ENCODE results near the gene DCUN1D2.
"Not testable (repeated sequence)": the region's sequence is repeated elsewhere in the genome, so short reads cannot be mapped to it uniquely, and the experiment has no call there.

The DCUN1D2 gene

GRCh38 chr13:113493315-113493951 lies 2.9 kb upstream of the DCUN1D2 start:
- in situ Hi-C loops (cut with HindIII; ENCODE audit: low sequenced_read_pairs) = no loop called here

DNA sequence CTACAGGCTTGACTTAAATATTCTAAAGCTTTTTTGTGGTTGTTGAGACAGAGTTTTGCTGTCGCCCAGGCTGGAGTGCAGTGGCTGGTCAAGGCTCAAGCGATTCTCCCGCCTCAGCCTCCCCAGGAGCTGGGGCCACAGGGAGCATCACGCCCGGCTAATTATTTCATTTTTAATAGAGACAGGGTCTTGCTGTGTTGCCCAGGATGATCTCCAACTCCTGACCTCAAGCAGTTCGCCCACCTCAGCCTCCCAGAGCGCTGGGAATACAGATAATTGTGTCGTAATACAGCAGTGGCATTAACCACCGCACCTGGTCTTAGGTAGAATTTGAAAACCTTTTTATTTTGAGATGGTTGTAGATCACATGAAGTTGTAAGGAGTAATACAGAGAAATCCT lies 1.5 kb upstream of the DCUN1D2 start:
- in situ Hi-C loops (cut with HindIII; ENCODE audit: low sequenced_read_pairs) = no loop called here

DNA sequence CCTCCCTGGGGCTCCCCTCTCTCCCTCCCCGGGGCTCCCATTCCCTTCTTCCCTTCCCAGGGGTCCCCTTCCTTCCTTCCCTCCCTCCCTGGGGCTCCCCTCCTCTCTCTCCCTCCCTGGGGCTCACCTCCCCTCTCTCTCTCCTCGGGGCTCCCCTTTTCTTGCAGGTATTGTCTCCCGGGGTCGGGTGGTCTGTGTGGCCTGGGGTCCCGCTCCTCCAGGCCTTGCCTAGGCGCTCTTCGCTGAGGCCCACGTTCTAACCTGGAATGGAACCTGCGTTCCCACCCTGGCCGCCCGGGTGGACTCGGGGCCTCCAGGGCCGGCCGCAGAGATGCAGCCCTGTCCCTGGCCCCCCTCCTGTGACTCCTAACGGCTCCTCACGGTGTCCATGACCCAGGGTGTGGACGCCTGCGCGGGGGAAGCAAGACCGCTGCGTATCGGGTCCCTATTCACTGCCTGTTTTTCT lies 940 bp upstream of the DCUN1D2 start:
- in situ Hi-C loops (cut with HindIII; ENCODE audit: low sequenced_read_pairs) = no loop called here

DNA sequence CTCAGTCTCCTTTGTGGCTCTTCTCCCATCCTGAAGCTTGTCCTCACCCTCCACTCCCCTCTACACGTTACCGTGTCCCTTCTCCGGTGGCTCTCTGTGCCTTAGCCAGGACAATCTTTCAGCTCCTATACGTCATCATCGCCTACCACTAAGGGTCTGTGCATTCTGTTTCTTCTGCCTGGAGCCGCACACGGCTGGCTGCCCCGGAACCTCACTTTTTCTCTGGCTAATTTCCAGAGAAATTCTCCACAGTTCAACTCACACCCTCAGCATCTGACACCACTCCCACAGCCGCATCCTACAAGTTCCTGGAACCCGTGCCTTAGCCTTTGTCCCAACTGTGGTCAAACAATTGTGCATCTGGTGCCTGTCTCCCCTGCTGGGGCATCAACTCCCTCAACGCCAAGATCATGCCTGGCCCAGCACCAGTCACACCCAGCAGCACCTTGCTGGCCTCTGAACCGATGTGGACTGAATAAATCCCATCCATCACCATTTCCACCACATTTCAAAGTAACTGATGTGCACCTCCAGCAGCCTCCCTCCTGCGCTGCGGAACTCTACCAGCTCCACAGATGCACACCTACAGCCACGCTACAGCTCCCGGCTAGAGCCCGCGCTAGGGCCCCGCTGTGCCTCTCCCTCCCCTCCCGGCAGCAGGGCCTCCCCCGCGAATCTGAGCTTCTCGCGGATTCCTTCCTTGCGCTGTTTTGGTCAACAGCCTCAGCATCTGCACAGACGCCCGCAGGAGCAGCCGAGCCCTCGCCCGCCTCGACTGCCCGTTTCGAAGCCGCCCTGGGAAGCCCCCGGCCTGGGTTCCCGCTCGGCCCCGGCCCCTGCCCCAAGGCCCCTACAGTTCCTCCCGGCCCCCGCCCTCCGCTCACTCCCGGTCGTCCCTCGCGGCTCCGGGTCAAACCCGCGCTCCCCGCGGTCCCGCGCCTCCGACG lies 689 bp downstream of the DCUN1D2 start:
- in situ Hi-C loops (cut with HindIII; ENCODE audit: low sequenced_read_pairs) = loop anchor here (5.0 kb wide), 1 partner anchor 48 kb away; no protein-coding TSS in a partner anchor

- in situ Hi-C loops (cut with HindIII; ENCODE audit: low sequenced_read_pairs) = loop anchor here (5.0 kb wide), 1 partner anchor 47 kb away; no protein-coding TSS in a partner anchor
Measured at GRCh38 chr13:113489171-113489548, 1.4 kb downstream of the DCUN1D2 start.

- in situ Hi-C loops (cut with HindIII; ENCODE audit: low sequenced_read_pairs) = loop anchor here (5.0 kb wide), 1 partner anchor 46 kb away; no protein-coding TSS in a partner anchor
Measured at GRCh38 chr13:113488283-113488682, 2.2 kb downstream of the DCUN1D2 start.

- in situ Hi-C loops (cut with HindIII; ENCODE audit: low sequenced_read_pairs) = loop anchor here (5.0 kb wide), 1 partner anchor 44 kb away; no protein-coding TSS in a partner anchor
Measured at GRCh38 chr13:113486698-113487097, 3.8 kb downstream of the DCUN1D2 start.

- in situ Hi-C loops (cut with HindIII; ENCODE audit: low sequenced_read_pairs) = loop anchor here (5.0 kb wide), 1 partner anchor 43 kb away; no protein-coding TSS in a partner anchor
Measured at GRCh38 chr13:113485545-113485944, 5.0 kb downstream of the DCUN1D2 start.

DNA sequence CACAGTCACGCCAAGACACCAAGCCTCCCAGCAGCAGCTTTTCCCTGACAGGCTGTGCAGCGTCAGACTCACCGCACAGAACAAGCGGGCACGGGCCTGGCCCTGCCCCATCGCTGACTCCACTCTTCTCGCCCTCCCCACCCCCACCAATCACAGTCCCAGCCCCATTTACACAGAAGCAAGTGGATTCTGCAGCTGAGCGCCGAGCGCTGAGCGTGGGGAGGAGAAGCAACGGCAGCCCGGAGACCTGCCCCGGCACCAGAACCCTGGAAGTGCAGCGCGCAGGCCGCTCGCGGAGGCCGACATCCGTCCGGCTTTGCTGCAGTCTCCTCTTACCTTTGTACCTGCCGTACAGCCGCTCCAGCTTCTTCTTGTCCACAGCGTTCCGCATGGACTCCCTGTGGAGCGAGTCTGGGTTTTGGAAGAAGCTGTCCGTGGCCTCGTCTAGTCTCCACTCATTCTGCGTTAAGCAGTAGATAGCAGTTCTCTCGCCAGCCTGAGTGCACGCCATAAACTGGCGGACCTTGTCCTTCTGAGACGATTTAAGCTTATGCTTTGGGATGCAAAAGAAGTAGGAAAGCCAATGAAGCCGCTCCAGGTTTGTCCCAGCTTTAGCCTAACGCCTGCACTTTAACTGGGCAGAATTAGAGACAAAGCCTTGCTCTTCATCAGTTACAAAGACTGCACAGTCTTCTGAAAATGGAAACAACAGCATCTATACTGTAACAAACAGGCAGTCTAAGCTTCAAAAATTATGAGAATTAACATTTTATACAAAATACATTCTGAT lies 6.8 kb downstream of the DCUN1D2 start:
- in situ Hi-C loops (cut with HindIII; ENCODE audit: low sequenced_read_pairs) = loop anchor here (5.0 kb wide), 1 partner anchor 79 kb away; no protein-coding TSS in a partner anchor

GRCh38 chr13:113483081-113483480 lies 7.4 kb downstream of the DCUN1D2 start:
- in situ Hi-C loops (cut with HindIII; ENCODE audit: low sequenced_read_pairs) = loop anchor here (5.0 kb wide), 1 partner anchor 79 kb away; no protein-coding TSS in a partner anchor

GRCh38 chr13:113479179-113479578 lies 11.3 kb downstream of the DCUN1D2 start:
- in situ Hi-C loops (cut with HindIII; ENCODE audit: low sequenced_read_pairs) = no loop called here

- in situ Hi-C loops (cut with HindIII; ENCODE audit: low sequenced_read_pairs) = no loop called here
Measured at GRCh38 chr13:113477724-113478123, 12.8 kb downstream of the DCUN1D2 start.

GRCh38 chr13:113476811-113477210 lies 13.7 kb downstream of the DCUN1D2 start:
- in situ Hi-C loops (cut with HindIII; ENCODE audit: low sequenced_read_pairs) = no loop called here

DNA sequence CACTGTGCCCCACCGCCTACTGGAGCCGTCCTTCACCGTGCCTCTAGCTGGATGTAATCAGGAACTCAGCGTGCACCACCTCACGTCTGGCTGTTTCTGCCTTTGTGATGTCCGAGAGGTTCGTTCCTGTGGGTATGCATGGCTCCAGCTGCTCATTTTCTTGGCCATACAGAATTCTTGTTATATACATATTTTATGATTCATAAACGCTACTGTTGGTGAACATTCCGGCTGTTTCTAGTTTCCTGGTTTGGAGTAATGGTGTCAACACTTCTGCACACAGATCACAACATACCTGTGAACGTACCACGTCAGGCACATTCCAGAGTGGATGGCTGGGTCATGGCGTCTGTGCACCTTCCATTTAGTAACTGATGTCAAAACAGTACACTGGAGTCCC lies 14.6 kb downstream of the DCUN1D2 start:
- in situ Hi-C loops (cut with HindIII; ENCODE audit: low sequenced_read_pairs) = no loop called here

- in situ Hi-C loops (cut with HindIII; ENCODE audit: low sequenced_read_pairs) = no loop called here
Measured at GRCh38 chr13:113475280-113475679, 15.2 kb downstream of the DCUN1D2 start.

GRCh38 chr13:113474179-113474578 lies 16.3 kb downstream of the DCUN1D2 start:
- in situ Hi-C loops (cut with HindIII; ENCODE audit: low sequenced_read_pairs) = no loop called here

- in situ Hi-C loops (cut with HindIII; ENCODE audit: low sequenced_read_pairs) = no loop called here
Measured at GRCh38 chr13:113472355-113473025, 18.0 kb downstream of the DCUN1D2 start.

GRCh38 chr13:113471844-113472243 lies 18.7 kb downstream of the DCUN1D2 start:
- in situ Hi-C loops (cut with HindIII; ENCODE audit: low sequenced_read_pairs) = no loop called here

DNA sequence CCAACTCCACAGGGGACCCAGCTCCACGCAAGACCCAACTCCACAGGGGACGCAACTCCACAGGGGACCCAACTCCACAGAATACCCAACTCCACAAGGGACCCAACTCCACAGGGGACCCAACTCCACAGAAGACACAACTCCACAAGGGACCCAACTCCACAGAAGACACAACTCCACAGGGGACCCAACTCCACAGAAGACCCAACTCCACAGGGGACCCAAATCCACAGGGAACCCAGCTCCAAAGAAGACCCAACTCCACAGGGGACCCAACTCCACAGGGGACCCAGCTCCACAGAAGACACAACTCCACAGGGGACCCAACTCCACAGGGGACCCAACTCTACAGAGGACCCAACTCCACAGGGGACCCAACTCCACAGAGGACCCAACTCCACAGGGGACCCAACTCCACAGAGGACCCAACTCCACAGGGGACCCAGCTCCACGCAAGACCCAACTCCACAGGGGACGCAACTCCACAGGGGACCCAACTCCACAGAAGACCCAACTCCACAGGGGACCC lies 19.8 kb downstream of the DCUN1D2 start:
- in situ Hi-C loops (cut with HindIII; ENCODE audit: low sequenced_read_pairs) = not testable (repeated sequence)

DNA sequence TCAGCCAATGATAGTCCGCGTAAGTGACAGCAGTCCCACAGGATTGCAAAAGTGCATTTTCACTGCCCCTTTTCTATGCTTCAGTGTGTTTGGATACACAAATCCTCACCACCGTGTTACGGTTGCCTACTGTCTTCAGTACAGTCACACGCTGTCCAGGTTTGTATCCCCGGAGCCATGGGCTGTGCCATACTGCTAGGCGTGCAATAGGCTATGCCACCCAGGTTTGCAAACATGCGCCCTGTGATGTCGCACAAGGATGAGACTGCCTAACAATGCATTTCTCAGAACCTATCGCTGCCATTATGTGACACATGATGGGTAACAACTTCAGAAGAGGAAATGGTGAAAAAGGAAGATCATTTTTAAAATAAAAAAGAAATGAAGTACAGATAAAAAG lies 20.4 kb downstream of the DCUN1D2 start:
- in situ Hi-C loops (cut with HindIII; ENCODE audit: low sequenced_read_pairs) = no loop called here
